SH-SY5Y (cell line): ENCODE measurements around the gene FBXO38.

Experiments used
- GATA2 ChIP-seq: IDR thresholded peaks from 2 replicates; pipeline ENCODE4 v1.6.1; 2011; ENCODE audit warnings: mild to moderate bottlenecking, low read depth, low read length
- GATA3 ChIP-seq: IDR thresholded peaks from 2 replicates; pipeline ENCODE4 v1.6.1; 2011; ENCODE audit warnings: low read depth, mild to moderate bottlenecking, low read length, moderate library complexity

Gene FBXO38

DNA sequence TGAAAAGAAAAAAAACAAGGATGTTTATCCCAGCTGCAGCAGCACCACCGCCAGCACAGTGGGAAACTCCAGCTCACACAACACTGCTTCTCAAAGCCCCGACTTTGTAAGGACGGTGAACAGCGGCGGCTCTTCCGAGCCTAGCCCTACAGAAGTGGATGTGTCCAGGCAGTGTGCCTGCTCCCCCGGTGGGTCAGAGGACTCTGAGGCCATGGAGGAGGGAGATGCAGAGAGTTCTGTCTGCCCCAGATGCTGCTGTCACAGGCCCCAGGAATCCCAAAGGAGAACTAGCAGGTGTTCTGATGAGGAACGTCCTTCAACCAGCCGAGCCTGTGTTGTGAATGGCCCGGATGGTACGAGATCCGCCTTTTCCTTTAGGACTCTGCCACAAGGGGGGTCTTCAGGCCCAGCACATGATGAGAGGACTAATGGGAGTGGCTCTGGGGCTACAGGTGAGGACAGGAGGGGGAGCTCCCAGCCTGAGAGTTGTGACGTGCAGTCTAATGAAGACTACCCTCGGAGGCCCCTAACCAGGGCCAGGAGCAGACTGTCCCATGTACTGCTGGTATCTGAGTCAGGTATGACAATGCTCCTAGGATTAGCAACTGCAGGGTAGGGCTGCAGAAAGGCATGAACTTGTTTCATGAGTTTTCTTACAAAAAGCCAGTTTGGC, 43.7 kb downstream of the FBXO38 start:
- TF ChIP-seq GATA2 (no peak), GATA3 (no peak)

DNA sequence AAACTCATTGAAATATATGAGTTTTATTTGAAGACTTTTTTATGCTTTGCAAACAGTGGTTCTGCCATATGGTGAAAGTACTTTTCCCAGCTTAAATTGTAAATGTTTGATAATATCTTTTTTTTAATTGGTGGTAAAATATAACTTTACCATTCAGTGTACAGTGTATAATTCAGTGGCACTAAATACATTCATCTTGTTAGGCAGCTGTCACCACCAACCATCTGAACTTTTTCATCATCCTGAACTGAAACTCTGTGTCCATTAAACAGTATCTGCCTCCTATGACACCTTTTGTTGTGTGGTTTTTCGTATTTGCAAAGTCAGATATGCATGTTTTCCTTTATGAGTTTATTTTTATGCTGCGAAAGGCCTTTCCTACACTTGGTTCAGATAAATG, 45.1 kb downstream of the FBXO38 start:
- TF ChIP-seq GATA3: no peak
- TF ChIP-seq GATA2: no peak

DNA sequence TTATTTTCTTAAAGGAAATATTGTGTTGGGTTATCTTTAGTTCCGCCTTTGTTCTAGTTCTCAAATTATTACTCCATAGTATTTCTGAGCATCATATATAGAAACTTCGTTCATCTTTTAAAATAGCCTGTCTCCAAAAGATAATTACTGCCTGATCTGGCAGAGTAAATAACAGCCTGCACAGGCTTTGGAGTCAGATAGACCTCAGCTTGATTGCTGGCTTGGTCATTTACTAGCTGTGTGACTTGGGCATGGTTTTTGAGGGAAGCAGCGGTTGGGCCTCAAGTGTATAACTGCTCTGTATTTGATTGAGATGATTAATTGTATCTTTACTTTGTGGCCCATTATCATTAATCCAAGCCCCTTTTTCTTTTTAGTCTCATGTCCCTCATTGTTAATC, 50.1 kb downstream of the FBXO38 start:
- TF ChIP-seq GATA2 (no peak), GATA3 (no peak)

DNA sequence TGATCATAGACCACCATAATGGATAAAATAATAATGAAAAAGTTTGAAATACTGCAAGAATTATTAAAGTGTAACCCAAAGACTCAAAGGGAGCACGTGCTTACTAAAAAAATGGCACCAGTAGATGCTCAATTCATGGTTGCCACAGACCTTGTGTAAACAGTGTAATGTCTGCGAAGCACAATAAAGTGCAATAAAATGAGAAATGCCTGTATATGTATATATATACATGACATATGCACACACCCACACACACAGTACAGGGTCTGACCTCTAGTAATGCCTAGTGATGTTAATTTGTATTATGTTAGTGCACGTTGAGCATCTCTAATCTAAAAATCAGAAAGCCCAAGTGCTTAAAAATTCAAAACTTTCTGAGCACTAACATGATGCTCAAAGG, 52.3 kb downstream of the FBXO38 start:
- no peak for TF ChIP-seq GATA2
- TF ChIP-seq GATA3: no peak

DNA sequence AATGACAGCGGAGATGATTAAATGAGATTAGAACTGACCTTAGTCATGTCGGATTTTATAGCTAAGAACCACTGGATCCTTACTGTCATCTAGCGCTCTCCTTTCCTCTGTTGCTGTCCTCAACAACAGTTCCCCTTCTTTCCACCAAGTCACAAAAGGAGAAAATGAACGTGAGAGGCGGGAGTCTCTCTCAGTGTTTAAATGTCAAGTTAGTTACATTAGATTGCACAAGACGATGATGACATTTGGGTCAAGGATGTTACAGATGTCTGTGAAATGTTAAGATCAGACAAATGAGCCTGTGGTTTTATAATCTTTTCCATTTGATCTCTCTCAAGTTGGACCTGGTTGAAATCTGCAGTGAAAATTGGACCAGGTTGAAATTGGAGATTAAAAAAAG, 53.5 kb downstream of the FBXO38 start:
- no peak for TF ChIP-seq GATA2
- no peak for TF ChIP-seq GATA3

DNA sequence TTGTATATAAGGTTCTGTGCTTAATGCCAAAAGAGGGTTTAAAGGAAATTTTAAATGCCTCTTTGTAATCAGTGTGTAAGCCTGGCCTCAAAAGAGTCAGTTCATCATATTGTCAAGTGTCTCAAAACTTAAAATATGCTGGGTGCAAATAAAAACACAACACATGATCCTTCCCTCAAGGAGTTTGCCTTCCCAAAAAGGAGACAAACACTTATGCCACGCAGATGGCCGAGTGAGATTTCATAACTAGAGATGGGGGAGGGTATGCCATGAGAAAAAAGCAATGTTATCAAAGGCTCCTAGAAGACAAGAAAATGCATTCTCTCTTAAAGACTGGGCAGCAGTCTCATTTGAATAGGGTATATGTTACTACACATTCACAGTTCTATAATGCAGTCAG, 55.2 kb downstream of the FBXO38 start:
- TF ChIP-seq GATA2 (no peak), GATA3 (no peak)

DNA sequence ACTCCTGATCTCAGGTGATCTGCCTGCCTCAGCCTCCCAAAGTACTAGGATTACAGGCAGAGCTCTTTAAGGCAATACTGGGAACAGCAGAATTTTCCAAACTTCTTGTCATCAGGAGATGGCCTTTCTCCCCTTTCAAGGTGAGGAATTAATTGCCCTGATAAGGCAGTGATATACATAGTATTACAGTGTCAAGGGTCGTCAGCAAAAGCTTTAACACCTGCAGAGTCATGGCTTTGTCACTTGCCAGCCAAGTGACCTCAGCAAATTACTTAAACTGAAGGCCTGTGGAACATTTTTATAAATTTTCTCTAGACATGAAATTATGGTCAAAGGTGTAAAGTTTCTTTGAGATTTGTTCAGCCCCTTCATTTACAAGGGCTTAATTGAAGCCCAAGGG, 59.5 kb downstream of the FBXO38 start:
- TF ChIP-seq GATA2 (no peak), GATA3 (no peak)

DNA sequence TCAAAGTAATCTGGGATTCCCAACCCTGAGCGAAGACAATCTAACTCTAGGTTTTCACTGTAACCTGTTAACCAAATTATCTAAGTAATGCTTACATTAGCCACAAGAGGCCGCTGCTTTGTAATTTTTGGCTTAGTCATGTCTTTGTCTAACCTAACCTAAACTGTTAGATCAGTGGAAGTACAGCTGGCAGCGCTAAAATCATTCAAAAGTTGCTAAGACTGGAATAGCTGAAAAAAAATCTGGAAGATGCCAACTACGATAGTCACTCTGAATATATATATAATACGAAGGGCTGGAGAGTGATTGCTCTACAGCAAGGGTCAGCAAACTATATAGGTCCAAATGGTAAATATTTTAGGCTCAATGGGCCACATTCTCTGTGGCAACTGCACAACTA, 60.2 kb downstream of the FBXO38 start:
- TF ChIP-seq GATA2: no peak

DNA sequence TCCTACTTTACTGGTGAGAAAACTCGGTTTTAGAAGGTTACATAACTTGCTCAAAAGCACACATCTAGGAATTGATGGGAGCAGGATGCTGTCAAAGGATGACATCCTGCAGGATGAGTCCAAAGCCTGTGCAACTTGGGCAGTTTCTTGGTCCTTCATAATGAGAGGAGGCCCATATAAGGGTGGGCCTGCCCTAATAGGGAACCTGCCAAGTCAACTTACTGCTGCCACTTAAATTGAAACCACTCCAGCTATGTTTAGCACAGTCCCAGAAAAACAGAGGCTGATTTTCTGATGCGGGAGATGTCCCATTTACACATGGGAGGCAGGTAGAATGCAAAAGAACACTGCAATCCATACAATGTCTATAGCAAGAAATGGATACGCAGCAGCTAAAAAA, 61.8 kb downstream of the FBXO38 start:
- TF ChIP-seq GATA3 (no peak), GATA2 (no peak)

DNA sequence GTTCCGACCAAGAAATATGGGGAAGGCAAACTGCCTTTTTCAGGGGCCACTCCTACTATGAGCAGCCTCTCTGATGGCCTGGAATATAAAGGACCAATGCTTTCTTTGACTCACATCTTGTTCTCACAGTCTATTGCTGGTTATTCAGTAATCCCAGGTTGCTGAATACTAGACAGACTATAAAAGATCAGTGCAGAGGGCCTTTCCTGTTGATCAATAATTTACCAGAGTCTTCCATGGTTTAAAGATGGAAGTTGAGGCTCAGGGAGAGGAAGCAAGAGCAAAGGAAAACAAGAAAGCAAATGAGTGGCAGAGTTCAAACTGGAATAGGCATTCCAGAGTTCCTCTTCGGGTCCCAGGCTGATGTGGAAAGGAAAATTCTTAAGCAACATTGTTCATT, 62.9 kb downstream of the FBXO38 start:
- TF ChIP-seq GATA3: no peak

DNA sequence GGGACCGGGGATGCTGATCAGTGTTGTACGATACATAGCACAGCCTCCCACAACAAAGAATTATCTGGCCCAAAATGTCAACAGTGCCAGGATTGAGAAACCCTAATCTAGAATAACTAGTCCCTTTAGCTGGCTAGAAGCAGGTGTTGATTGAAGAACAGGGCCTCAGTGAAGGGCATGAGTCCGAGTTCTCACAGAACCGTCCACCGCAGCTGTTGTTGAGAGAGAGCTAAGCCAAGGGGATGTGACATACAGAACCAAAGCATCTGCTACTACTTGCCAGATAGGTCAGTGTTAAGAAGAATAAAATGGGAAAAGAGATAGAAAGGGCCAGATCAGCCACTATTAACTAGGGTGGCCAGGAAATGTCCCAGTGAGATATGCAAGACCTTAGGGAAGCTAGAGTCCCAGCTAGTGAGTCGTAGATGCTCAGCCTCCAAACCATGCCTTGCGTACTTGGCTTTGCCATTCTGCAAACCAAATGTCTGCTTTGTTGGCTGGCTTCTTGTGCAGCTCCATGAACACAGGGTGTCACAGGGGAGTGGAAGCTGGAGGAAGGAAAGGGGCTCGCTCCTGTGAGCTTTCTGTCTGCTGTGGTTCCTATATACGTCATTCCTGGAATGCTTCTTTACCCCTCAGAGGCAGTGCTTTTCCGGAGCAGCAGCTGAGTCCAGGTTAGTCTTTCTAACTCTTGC, 68.9 kb downstream of the FBXO38 start:
- TF ChIP-seq GATA2 (no peak), GATA3 (no peak)

DNA sequence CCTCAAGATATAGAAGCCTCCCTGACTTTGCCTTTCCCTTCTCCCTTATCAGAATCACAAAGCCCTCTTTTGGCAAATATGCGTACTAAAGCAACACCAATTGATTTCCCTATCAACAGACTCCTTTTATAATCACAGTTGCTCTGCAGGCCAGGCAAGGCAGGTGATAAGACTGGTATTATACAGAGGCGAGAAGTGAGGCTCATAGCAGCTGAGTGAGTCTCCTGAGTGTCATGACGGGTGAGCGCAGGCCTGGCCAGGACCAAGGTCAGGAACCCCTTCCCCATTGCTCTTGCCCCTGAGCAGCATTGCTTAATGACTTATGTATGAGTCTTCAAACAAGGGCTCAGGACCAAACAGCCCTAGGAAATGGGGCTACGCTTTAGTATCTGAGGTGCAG, 70.8 kb downstream of the FBXO38 start:
- no peak for TF ChIP-seq GATA2

DNA sequence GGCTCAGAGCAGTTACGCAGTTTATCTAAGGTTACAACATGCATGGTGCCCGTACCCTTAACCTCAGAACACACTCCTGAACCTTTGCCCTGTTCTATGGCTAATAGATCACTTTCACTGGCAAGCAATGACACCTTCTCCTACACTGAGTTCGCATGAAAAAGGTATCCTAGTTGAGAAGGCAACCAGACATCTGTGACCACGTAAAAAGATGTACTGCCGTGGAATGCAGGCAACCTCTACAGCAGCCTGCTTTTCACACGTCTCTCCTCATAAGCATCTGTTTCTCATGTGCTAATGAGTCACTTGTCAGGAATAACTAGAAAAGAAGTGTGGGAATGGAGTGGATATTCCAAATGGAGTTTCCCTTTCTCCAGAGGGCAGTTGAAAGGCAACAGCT, 71.4 kb downstream of the FBXO38 start:
- TF ChIP-seq GATA2 (no peak), GATA3 (no peak)

DNA sequence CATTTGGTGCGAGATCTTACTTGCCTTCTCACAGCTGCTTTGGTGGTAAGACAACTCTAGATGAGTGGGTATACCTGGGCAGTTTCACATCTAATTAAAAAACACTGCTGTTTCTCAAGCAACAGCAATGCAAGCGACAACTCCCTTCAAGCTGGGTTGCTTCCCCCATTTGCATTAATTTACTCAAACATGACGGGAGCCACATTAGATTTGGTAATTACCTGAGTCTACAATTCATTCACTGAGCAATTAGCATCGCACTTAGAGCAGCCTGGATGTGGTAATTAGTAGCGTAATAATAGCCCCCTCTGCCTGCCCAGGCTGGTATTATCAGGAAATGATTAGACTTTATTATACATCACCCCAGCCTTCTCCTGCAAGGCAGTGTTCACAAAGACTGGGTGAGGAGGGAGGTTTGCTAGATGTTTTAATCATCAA, 73.4 kb downstream of the FBXO38 start:
- no peak for TF ChIP-seq GATA3
- no peak for TF ChIP-seq GATA2

DNA sequence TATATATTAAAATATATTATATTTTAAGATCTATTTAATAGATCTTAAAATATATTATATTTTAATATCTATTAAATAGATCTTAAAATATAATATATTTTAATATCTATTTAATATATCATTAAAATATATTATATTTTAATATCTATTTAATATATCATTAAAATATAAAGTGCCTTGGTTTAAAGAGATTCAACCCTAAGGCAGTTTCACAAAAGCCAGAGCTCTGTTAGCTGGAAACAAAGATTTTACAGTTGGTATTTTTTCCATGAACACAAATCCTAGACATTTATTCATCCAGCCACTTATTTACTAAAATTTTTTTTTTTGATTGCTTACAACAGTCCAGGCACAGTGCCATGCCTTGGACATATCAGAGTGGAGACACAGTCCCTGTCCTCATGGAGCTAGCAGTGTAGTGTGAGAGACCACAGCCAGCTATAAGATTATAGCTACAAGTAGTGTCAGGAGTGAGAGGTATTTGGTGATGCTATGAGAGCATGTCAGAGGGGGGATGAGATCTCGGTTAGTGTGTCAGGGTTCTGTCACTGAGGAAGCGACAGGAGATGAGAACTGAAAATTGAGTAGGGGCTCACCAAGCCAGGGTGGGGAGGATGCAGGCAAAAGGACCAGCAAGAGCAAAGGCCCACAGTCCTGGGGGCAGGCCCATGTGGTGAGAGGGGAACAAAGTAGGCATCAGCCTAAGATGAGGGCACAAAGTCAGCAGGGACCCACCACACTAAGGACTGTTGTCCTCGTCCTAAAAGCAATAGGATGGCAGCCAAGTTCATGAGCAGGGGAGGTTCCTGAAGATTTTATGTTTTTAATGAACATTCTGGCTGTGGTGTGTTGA, 74.5 kb downstream of the FBXO38 start:
- no peak for TF ChIP-seq GATA3
- no peak for TF ChIP-seq GATA2

DNA sequence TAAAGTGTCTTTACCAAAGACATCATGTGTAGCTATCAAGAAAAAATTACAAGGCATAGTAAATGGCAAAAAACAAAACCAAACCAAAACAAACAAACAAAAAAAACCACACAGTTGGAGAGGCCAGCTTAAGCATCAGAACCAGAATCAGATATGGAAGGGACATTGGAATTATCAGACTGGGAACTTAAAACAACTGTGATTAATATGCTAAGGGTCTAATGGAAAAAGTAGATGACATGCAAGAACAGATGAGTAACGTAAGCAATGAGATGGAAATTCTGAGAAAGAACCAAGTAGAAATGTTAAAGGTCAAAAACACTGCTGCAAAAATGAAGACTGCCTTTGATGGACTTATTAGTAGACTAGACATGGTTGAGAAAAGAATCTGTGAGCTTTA, 75.9 kb downstream of the FBXO38 start:
- TF ChIP-seq GATA3 (no peak), GATA2 (no peak)
